Liver (tissue), 9 donors: Measurements from ENCODE around the gene ANKRD1. TPM values are rescaled to one million over a fixed set of nuclear protein-coding genes. Genes with fewer than 3 reads are reported as not detected.

Experiments used
- DNase-seq: peaks from one replicate; pipeline ENCODE4 v3.0.0-alpha.2; 2017; ENCODE audit warnings: low spot score
- H3K27ac ChIP-seq, 2 donors: one replicate each; pipeline ENCODE4 v1.7.0; 2013; ENCODE audit warnings: inconsistent platforms in 2 of 2, low read length in 2 of 2, control low read depth in 1 of 2, low read depth in 1 of 2, mild to moderate bottlenecking in 1 of 2
- H3K27me3 ChIP-seq, 4 donors: one replicate each; pipeline versions ENCODE4 v1.6.1 to v1.7.0; 2013; ENCODE audit warnings: low read length in 3 of 4, inconsistent platforms in 1 of 4, mild to moderate bottlenecking in 1 of 4, moderate library complexity in 1 of 4; ENCODE audit not compliant: control insufficient read depth in 4 of 4, insufficient read depth in 4 of 4
- H3K36me3 ChIP-seq, 4 donors: one replicate each; pipeline versions ENCODE4 v1.6.1 to v1.7.0; 2013; ENCODE audit warnings: low read length in 3 of 4, mild to moderate bottlenecking in 3 of 4, low read depth in 1 of 4, moderate library complexity in 1 of 4; ENCODE audit not compliant: control insufficient read depth in 4 of 4, insufficient read depth in 3 of 4
- H3K4me1 ChIP-seq, 4 donors: one replicate each; pipeline versions ENCODE4 v1.6.1 to v1.7.0; 2013; ENCODE audit warnings: low read length in 3 of 4, mild to moderate bottlenecking in 3 of 4, moderate library complexity in 1 of 4; ENCODE audit not compliant: control insufficient read depth in 4 of 4, insufficient read depth in 4 of 4
- H3K4me3 ChIP-seq, 3 donors: one replicate each; pipeline versions ENCODE4 v1.6.1 to v1.7.0; 2013; ENCODE audit warnings: low read length in 3 of 3, control low read depth in 1 of 3, low read depth in 1 of 3, mild to moderate bottlenecking in 1 of 3
- H3K9ac ChIP-seq, 2 donors: one replicate each; pipeline ENCODE4 v1.7.0; 2013; ENCODE audit warnings: low read length in 2 of 2, mild to moderate bottlenecking in 2 of 2, moderate library complexity in 2 of 2, control low read depth in 1 of 2, low read depth in 1 of 2
- H3K9me3 ChIP-seq, 4 donors: one replicate each; pipeline versions ENCODE4 v1.6.1 to v1.7.0; 2013; ENCODE audit warnings: low read length in 3 of 4; ENCODE audit not compliant: control insufficient read depth in 4 of 4
- ATF3 ChIP-seq: IDR thresholded peaks from 2 replicates; pipeline ENCODE4 v1.6.1; 2016; ENCODE audit warnings: antibody characterized with exemption
- CTCF ChIP-seq: fragments of 150-350 bp; IDR thresholded peaks from 2 replicates; pipeline ENCODE4 v1.5.1; 2017; ENCODE audit warnings: improper control_type of control experiment, low read depth, low read length; ENCODE audit not compliant: missing input control
- EGR1 ChIP-seq, 2 donors: IDR thresholded peaks; 2 replicates each; pipeline ENCODE4 v1.6.1; 2016 to 2018; ENCODE audit warnings: antibody characterized with exemption in 2 of 2, low read depth in 2 of 2
- FOXA1 ChIP-seq: IDR thresholded peaks from 2 replicates; pipeline ENCODE4 v1.6.1; 2016; ENCODE audit warnings: antibody characterized with exemption
- FOXA2 ChIP-seq: IDR thresholded peaks from 2 replicates; pipeline ENCODE4 v1.6.1; 2016; ENCODE audit warnings: antibody characterized with exemption
- HNF4A ChIP-seq, 2 donors: conservative IDR thresholded peaks; 2 replicates each; pipeline ENCODE4 v1.6.1; 2016; ENCODE audit warnings: antibody characterized with exemption in 2 of 2, mild to moderate bottlenecking in 2 of 2
- HNF4G ChIP-seq: IDR thresholded peaks from 2 replicates; pipeline ENCODE4 v1.6.1; 2016; ENCODE audit warnings: antibody characterized with exemption
- JUND ChIP-seq, 2 donors: IDR thresholded peaks; 2 replicates each; pipeline ENCODE4 v1.6.1; 2016; ENCODE audit warnings: antibody characterized with exemption in 2 of 2
- MAX ChIP-seq: IDR thresholded peaks from 2 replicates; pipeline ENCODE4 v1.6.1; 2016; ENCODE audit warnings: antibody characterized with exemption
- NR2F2 ChIP-seq: IDR thresholded peaks from 2 replicates; pipeline ENCODE4 v1.6.1; 2016; ENCODE audit warnings: antibody characterized with exemption
- RAD21 ChIP-seq, 2 donors: IDR thresholded peaks; 2 replicates each; pipeline ENCODE4 v1.6.1; 2016; ENCODE audit warnings: antibody characterized with exemption in 2 of 2, mild to moderate bottlenecking in 2 of 2
- REST ChIP-seq: IDR thresholded peaks from 2 replicates; pipeline ENCODE4 v1.6.1; 2016; ENCODE audit warnings: antibody characterized with exemption, mild to moderate bottlenecking
- RXRA ChIP-seq, 2 donors: IDR thresholded peaks; 2 replicates each; pipeline ENCODE4 v1.6.1; 2017 to 2018; ENCODE audit warnings: antibody characterized with exemption in 2 of 2, mild to moderate bottlenecking in 1 of 2
- SP1 ChIP-seq: IDR thresholded peaks from 2 replicates; pipeline ENCODE4 v1.6.1; 2018; ENCODE audit warnings: antibody characterized with exemption, mild to moderate bottlenecking
- TAF1 ChIP-seq: conservative IDR thresholded peaks from 2 replicates; pipeline ENCODE4 v1.6.1; 2016; ENCODE audit warnings: antibody characterized with exemption, mild to moderate bottlenecking
- YY1 ChIP-seq: IDR thresholded peaks from 2 replicates; pipeline ENCODE4 v1.6.1; 2016; ENCODE audit warnings: antibody characterized with exemption, mild to moderate bottlenecking
- ZBTB33 ChIP-seq: IDR thresholded peaks from 2 replicates; pipeline ENCODE4 v1.6.1; 2016; ENCODE audit warnings: antibody characterized with exemption
- WGBS: extraction: QIAGEN DNeasy Blood & Tissue Kit; methylation state at CpG from one replicate; pipeline ENCODE4 v1.1.7; 2013; 5-methylcytosine and 5-hydroxymethylcytosine counted together
- polyA plus RNA-seq, 2 donors: library from polyadenylated mRNA; stranded (reverse) in 1 of 2; unstranded in 1 of 2; fragments of 200-250 nt in 1 of 2; fragments of >200 nt in 1 of 2; fragmentation: Nextera tagmentation in 1 of 2; extraction: Ambion mirVana in 1 of 2; gene quantifications; one replicate each; pipeline versions ENCODE4 v1.2.1 to v1.2.3, GENCODE V29; 2013 to 2015
- total RNA-seq, 2 donors: library from RNA; depleted of rRNA; stranded (reverse); fragments of >200 nt; gene quantifications; one replicate each; pipeline ENCODE4 v1.2.3, GENCODE V29; 2014
- donor health status: healthy.
- donor health status: healthy.
- donor health status: healthy.
- donor health status: healthy.
- donor health status: healthy.

ANKRD1 gene
- total and polyA plus RNA-seq, 4 donors, result 0.16 to 0.25 TPM; not detected in 2

GRCh38 chr10:90865401-90865800, 55.5 kb downstream of the ANKRD1 start:
- peaks cover 0 to 5% (median 0%) of the 10 kb centered on the region in 4 donors for H3K27me3 ChIP-seq
- peaks cover 0 to 5% (median 1%) of the 10 kb centered on the region in 4 donors for H3K9me3 ChIP-seq
- TF ChIP-seq JUND (IDR thresholded peaks at IDR 0.05) (no peak), FOXA1 (no peak), EGR1 (IDR thresholded peaks at IDR 0.05; ENCODE audit: low read depth in 2 of 2) (no peak), RXRA (IDR thresholded peaks at IDR 0.05) (no peak), NR2F2 (no peak), TAF1 (no peak), SP1 (no peak), ATF3 (no peak), REST (no peak), MAX (no peak), HNF4A (conservative IDR thresholded peaks at IDR 0.05) (no peak), HNF4G (no peak), RAD21 (IDR thresholded peaks at IDR 0.05) (no peak), FOXA2 (no peak), ZBTB33 (no peak)
- DNase-seq, result no peak
- no peaks in the 10 kb centered on the region for H3K36me3 ChIP-seq
- no peaks in the 10 kb centered on the region for H3K4me1 ChIP-seq
- H3K4me3 ChIP-seq, result no peak overlapping the region
- H3K27ac ChIP-seq, result no peak overlapping the region
- 44% methylated on average over 3 of the region's 3 CpGs for WGBS
- no peak overlapping the region for H3K9ac ChIP-seq

- Histone ChIP-seq H3K4me3 (no peak overlapping the region), H3K27ac (no peak overlapping the region), H3K9me3 (no peaks in the 10 kb centered on the region), H3K4me1 (peaks cover 0 to 5% (median 2%) of the 10 kb centered on the region in 4 donors), H3K27me3 (peaks cover 0 to 5% (median 0%) of the 10 kb centered on the region in 4 donors), H3K36me3 (no peaks in the 10 kb centered on the region), H3K9ac (no peak overlapping the region)
- 30% methylated on average over 2 of the region's 2 CpGs for WGBS
- no peak for DNase-seq
- no peak for TF ChIP-seq ZBTB33
- TF ChIP-seq YY1, result no peak
- no peak for TF ChIP-seq HNF4A (conservative IDR thresholded peaks at IDR 0.05)
- no peak for TF ChIP-seq HNF4G
- no peak for TF ChIP-seq FOXA1
- peak; percentile 62 for TF ChIP-seq CTCF
- TF ChIP-seq NR2F2, result no peak
- TF ChIP-seq RAD21 (IDR thresholded peaks at IDR 0.05), result peak; percentile 79 to 80
Measured at GRCh38 chr10:90862908-90863514, 57.9 kb downstream of the ANKRD1 start.
